ES-I3 (cell line): Measurements from ENCODE around the gene CLSTN2.

Experiments
- H3K36me3 ChIP-seq: 2 replicates; pipeline ENCODE4 v1.6.1; 2013; ENCODE audit warnings: mild to moderate bottlenecking, low read length, control low read depth, moderate library complexity; ENCODE audit not compliant: insufficient read depth
- H3K4me1 ChIP-seq: 2 replicates; pipeline ENCODE4 v1.6.1; 2013; ENCODE audit warnings: mild to moderate bottlenecking, control low read depth, low read length; ENCODE audit not compliant: insufficient read depth
- H3K9ac ChIP-seq: 2 replicates; pipeline ENCODE4 v1.6.1; 2013; ENCODE audit warnings: low read depth, mild to moderate bottlenecking, low read length, moderate library complexity
- H3K9me3 ChIP-seq: 2 replicates; pipeline ENCODE4 v1.6.1; 2013; ENCODE audit warnings: mild to moderate bottlenecking, low read length, moderate library complexity; ENCODE audit not compliant: control insufficient read depth, insufficient read depth

CLSTN2 gene

GRCh38 chr3:140093742-140094141 lies 158.8 kb downstream of the CLSTN2 start:
- peaks cover 3% of the 10 kb centered on the region for H3K9me3 ChIP-seq
- H3K4me1 ChIP-seq: no peaks in the 10 kb centered on the region; the same call in 1 of the 2 replicates
- H3K9ac ChIP-seq: no peak overlapping the region
- H3K36me3 ChIP-seq: no peaks in the 10 kb centered on the region

- H3K36me3 ChIP-seq: no peaks in the 10 kb centered on the region
- no peak overlapping the region for H3K9ac ChIP-seq
- H3K4me1 ChIP-seq: no peaks in the 10 kb centered on the region; the same call in 1 of the 2 replicates
- peaks cover 3% of the 10 kb centered on the region for H3K9me3 ChIP-seq
Observed at GRCh38 chr3:140094487-140094886, 159.5 kb downstream of the CLSTN2 start.

DNA sequence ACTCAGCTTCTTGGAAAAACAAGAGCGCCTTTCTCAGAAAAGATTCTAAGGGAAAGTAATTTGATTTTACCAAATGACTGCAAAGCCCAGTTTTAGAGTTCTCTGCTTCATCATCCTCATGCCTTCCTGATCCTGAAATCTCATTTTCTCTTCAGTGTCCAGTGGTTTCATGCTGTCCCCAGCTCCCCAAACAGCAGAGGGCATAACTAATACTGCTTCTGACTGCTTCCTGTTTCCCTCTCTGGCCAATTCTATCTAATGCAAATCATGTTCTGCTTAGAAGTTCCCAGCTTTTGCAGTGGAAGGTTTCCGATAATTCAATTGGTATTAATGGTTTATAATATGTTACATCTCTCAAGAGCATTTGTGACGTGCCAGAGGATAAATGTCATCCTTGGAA lies 161.1 kb downstream of the CLSTN2 start:
- H3K4me1 ChIP-seq: no peaks in the 10 kb centered on the region; the same call in 1 of the 2 replicates
- no peaks in the 10 kb centered on the region for H3K36me3 ChIP-seq
- H3K9me3 ChIP-seq: no peaks in the 10 kb centered on the region
- no peak overlapping the region for H3K9ac ChIP-seq

- no peak overlapping the region for H3K9ac ChIP-seq
Observed at GRCh38 chr3:140097874-140098635, 163.1 kb downstream of the CLSTN2 start.

DNA sequence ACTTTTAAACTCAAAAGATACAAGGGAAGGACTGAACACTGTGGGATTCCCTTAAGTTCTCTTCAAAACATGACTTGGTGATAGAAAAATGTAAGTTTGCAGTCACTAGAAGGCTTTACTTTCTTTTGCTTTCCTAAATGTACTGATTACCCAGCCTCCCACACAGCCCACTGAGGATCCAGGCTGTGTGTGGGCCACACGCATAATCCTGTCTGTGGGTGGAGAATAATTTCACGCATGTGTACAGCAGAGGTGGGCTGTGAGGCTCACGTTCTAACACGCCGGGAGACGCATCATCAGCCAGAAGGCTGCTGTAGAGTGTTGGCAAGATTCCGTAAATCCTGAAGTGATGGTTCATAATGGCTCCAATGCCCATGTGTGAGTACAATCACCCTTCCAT lies 165.5 kb downstream of the CLSTN2 start:
- Histone ChIP-seq H3K4me1 (no peaks in the 10 kb centered on the region), H3K9me3 (no peaks in the 10 kb centered on the region), H3K9ac (no peak overlapping the region), H3K36me3 (no peaks in the 10 kb centered on the region)

More at GRCh38 chr3:140097874-140098635, 163.1 kb downstream of the CLSTN2 start:
- Histone ChIP-seq H3K36me3 (no peaks in the 10 kb centered on the region), H3K9me3 (no peaks in the 10 kb centered on the region), H3K4me1 (no peaks in the 10 kb centered on the region)

DNA sequence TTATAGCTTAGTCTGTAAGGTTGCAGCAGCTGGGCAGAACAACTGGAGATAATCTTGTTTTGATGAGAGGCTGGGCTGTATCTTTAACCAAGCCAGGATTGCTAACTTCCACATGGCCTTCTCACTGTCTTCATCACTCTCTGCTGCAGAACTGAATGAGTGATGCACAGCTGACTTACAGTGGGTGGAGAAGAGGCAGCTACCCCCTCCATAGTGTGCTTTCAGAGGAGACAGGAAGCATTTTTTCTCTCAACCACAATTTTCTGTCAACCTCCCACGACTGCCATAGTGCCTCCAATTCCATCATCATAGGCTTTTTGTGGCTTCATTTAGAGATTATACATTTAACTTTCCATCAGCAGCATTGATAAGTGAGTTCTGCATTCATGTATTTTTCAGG lies 168.2 kb downstream of the CLSTN2 start:
- no peaks in the 10 kb centered on the region for H3K4me1 ChIP-seq

DNA sequence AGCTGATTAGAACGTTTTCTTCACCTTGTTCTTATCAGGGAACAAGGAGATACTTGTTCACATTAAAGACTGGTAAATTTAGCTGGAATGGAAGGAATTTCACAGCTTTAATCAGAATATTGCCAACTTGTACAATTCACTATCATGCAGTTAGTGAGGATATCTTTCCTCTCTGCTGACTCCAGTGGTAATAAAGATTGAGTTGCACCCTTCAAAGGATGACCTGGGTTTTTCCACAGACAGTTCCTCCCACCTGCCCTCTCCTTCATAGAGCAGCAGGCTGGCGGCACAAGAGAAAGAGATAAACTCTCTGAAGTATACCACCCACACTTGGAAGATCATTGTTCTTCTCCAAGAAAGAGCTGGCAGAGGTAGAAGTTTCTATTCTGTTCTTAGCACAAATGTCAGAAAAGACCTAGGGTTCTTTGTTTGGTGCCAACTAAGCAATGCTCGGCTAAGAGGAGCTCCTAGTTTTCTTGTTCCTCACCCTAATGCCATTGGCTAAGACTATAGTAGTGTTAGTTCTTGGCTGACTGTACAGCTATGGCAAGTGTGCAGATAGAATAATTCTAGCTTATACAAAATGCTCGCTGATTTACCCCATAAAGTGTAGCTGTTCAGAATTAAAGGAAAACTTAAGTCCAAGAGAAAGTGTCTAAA lies 169.1 kb downstream of the CLSTN2 start:
- Histone ChIP-seq H3K9ac (no peak overlapping the region), H3K9me3 (no peaks in the 10 kb centered on the region), H3K36me3 (no peaks in the 10 kb centered on the region), H3K4me1 (no peaks in the 10 kb centered on the region)

More for the DNA sequence above, 168.2 kb downstream of the CLSTN2 start:
- no peak overlapping the region for H3K9ac ChIP-seq
- H3K36me3 ChIP-seq: no peaks in the 10 kb centered on the region
- no peaks in the 10 kb centered on the region for H3K9me3 ChIP-seq

DNA sequence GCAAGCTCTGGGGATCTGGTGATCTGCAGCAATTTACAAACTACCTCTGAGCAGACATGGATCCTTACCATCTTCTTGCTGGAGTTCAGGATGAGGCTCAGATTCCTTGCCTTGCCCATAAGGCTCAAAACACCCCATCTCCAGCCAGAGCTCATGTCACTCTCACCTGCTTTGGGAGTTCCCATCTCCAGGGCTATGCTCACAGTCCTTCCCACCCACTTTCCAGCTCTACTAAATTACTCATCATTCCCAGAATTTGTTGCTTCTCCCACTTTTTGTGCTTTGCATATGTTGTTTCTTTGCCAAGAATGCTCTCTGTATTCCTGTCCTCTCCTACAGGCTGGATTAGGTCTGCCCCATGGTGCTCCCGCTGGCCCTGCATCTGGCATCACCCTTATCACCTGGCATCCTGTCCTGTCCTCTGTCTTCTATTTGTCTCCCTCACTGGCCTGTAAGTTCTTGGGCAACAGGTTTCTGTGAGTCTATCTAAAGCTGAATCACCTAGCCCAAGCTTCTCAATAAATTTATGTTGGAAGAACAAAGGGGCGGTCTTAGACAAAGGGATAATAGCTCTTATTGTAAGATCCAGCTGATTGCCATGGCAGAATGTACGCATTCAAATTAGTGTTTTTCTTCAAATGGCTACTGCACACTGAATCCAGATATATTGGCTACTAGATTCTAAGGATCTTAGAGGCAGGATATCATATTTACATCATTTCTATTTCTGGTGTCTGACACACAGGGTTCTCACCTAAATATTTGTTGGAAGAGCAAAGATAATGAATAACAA lies 179.2 kb downstream of the CLSTN2 start:
- no peaks in the 10 kb centered on the region for H3K9me3 ChIP-seq
- H3K4me1 ChIP-seq: no peaks in the 10 kb centered on the region
- H3K36me3 ChIP-seq: no peaks in the 10 kb centered on the region
- no peak overlapping the region for H3K9ac ChIP-seq

DNA sequence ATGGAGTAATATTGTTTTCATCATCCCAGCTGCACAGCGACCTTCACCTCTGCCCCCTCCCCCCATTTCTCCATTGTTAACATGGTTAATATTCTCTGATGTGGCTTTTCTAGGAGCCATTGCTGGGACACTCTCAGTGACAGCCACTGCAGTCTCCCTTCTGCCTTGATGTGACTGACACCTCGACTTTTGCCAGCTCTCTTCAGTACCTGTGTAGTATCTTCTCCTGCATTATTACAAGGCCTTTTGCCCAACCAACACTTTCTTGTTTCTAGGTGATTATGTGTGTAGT lies 179.8 kb downstream of the CLSTN2 start:
- no peaks in the 10 kb centered on the region for H3K4me1 ChIP-seq
- H3K9me3 ChIP-seq: no peaks in the 10 kb centered on the region
- no peak overlapping the region for H3K9ac ChIP-seq
- no peaks in the 10 kb centered on the region for H3K36me3 ChIP-seq

DNA sequence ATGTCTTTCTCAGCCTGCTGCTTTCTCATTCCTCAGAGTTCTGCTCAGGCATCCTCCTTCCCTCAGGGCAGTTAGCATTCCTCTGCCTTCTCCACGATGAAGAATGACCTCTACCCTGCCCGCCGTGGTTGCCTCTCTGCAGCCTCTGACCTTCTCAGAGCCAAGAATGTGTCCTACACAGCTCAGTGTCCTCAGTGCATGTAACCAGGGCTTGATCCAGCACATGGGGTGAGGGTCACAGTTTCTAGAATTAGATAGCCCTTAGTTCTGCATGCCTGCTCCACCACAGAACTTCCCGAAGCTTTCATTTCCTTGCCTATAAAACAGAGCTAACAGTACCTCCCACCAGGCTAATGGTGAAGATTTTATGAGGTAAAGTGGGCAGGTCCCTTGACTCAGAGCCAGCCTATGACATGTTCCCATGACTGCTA lies 182.1 kb downstream of the CLSTN2 start:
- H3K36me3 ChIP-seq: no peaks in the 10 kb centered on the region
- H3K9me3 ChIP-seq: no peaks in the 10 kb centered on the region
- no peak overlapping the region for H3K9ac ChIP-seq
- no peaks in the 10 kb centered on the region for H3K4me1 ChIP-seq

GRCh38 chr3:140122183-140122582 lies 187.2 kb downstream of the CLSTN2 start:
- no peaks in the 10 kb centered on the region for H3K36me3 ChIP-seq
- H3K4me1 ChIP-seq: no peaks in the 10 kb centered on the region
- no peak overlapping the region for H3K9ac ChIP-seq
- no peaks in the 10 kb centered on the region for H3K9me3 ChIP-seq

DNA sequence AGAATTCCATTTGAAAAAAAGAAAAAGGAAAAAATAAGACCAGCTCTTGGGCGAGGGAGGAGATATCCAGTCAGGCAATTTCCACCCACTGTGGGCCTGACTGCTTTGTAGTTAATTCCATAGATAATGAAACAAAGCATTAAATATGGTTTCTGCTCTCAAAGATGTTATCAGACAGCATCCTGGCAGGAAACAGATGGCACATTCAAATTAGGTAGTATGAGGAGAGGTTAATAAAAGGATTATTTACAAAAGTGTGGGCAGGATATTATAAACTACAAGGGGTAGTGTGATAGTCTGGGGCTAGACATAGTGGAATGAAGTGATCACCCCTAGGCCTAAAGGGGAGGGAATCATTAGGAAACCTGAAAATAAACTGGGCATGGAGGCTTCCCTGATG lies 193.2 kb downstream of the CLSTN2 start:
- no peak overlapping the region for H3K9ac ChIP-seq
- no peaks in the 10 kb centered on the region for H3K9me3 ChIP-seq
- no peaks in the 10 kb centered on the region for H3K4me1 ChIP-seq
- no peaks in the 10 kb centered on the region for H3K36me3 ChIP-seq

GRCh38 chr3:140128631-140129030 lies 193.6 kb downstream of the CLSTN2 start:
- Histone ChIP-seq H3K9ac (no peak overlapping the region), H3K36me3 (no peaks in the 10 kb centered on the region), H3K9me3 (no peaks in the 10 kb centered on the region), H3K4me1 (no peaks in the 10 kb centered on the region)

GRCh38 chr3:140129768-140130284 lies 194.8 kb downstream of the CLSTN2 start:
- H3K36me3 ChIP-seq: no peaks in the 10 kb centered on the region
- H3K9me3 ChIP-seq: no peaks in the 10 kb centered on the region
- H3K4me1 ChIP-seq: no peaks in the 10 kb centered on the region

More at GRCh38 chr3:140129768-140130284, 194.8 kb downstream of the CLSTN2 start:
- no peak overlapping the region for H3K9ac ChIP-seq
